Adrenal gland (tissue), 12 donors: Measurements from ENCODE around the gene TPD52L2. TPM values are rescaled to one million over a fixed set of nuclear protein-coding genes. Genes with fewer than 3 reads are reported as not detected.

Source experiments
- DNase-seq, 7 donors: peaks; one replicate each; pipeline ENCODE4 v3.0.0-alpha.2; 2019 to 2020
- H3K27ac ChIP-seq, 5 donors: fragments of 200-600 bp; sonication (generic) in 4 of 5; 1 replicate in 3 of 5; 2 replicates in 2 of 5; pipeline versions ENCODE4 v1.5.1 to v1.8.0; 2016 to 2020; ENCODE audit warnings: mild to moderate bottlenecking in 1 of 5
- H3K27me3 ChIP-seq: fragments of 200-600 bp; 2 replicates; pipeline ENCODE4 v1.8.0; 2021
- H3K36me3 ChIP-seq, 2 donors: fragments of 200-600 bp; replicated peaks in 1 of 2; 1 replicate in 1 of 2; 2 replicates in 1 of 2; pipeline versions ENCODE4 v1.5.1 to v1.8.0; 2018 to 2022
- H3K4me1 ChIP-seq, 2 donors: fragments of 200-600 bp; replicated peaks in 1 of 2; 1 replicate in 1 of 2; 2 replicates in 1 of 2; pipeline versions ENCODE4 v1.5.1 to v1.8.0; 2018 to 2021
- H3K4me3 ChIP-seq, 4 donors: fragments of 200-600 bp; sonication (generic) in 3 of 4; one replicate each; pipeline ENCODE4 v1.5.1; 2016 to 2018
- H3K9me3 ChIP-seq, 3 donors: fragments of 200-600 bp; sonication (generic) in 1 of 3; replicated peaks in 1 of 3; 1 replicate in 2 of 3; 2 replicates in 1 of 3; pipeline versions ENCODE4 v1.5.1 to v1.8.0; 2016 to 2021
- POLR2A ChIP-seq, 2 donors: fragments of 450-650 bp; IDR thresholded peaks; one replicate each; pipeline ENCODE4 v1.6.1; 2017; ENCODE audit warnings: antibody characterized with exemption in 2 of 2, mild to moderate bottlenecking in 2 of 2, moderate library complexity in 1 of 2
- WGBS, 4 donors: extraction: QIAGEN DNeasy Blood & Tissue Kit in 2 of 4; methylation state at CpG; one replicate each; pipeline versions ENCODE4 v1.1.5 to v1.1.7; 2013 to 2017; 5-methylcytosine and 5-hydroxymethylcytosine counted together
- intact Hi-C, 2 donors: fragments of 100-400 bp; cut with DNase I; formaldehyde crosslinking; loops; one replicate each; pipeline versions ENCODE4 v1.14.1 to v1.15.0; 2022 to 2023
- polyA plus RNA-seq, 3 donors: library from polyadenylated mRNA; stranded (reverse); fragments of 200-250 nt in 2 of 3; fragments of 350-450 nt in 1 of 3; fragmentation: Illumina TruSeq in 1 of 3; extraction: RNeasy Lipid Tissue Mini Kit (QIAGEN cat#74804) in 1 of 3; gene quantifications; one replicate each; pipeline ENCODE4 v1.2.3, GENCODE V29; 2013 to 2014
- total RNA-seq, 9 donors: library from RNA; depleted of rRNA in 4 of 9; stranded (reverse); fragments of >200 nt in 4 of 9; fragments of 120-200 nt in 1 of 9; fragmentation: NEBNext Ultra II Directional in 1 of 9; extraction: Animal tissue kit (Norgen Biotek cat#: 25700) in 1 of 9; gene quantifications; one replicate each; pipeline versions ENCODE4 v1.1.0 to v1.2.4, GENCODE V29; 2013 to 2023
- TF ChIP-seq, protein P1 (sequence below), 6 experiments: fragments of 450-650 bp in 4 of 6; fragments of 200-600 bp in 2 of 6; sonication (generic) in 1 of 6; IDR thresholded peaks; 1 replicate in 5 of 6; 2 replicates in 1 of 6; pipeline versions ENCODE4 v1.5.1 to v1.8.0; 2016 to 2021; ENCODE audit warnings: antibody characterized with exemption in 6 of 6, mild to moderate bottlenecking in 2 of 6, moderate library complexity in 1 of 6
- donor health status: healthy with polysubstance abuse.
- donor health status: Bipolar disorder and iron deficiency.
- donor health status: DM: yes; HTN: yes; CAD: no.
- donor health status: DM: no; HTN: no; CAD: no.
- donor health status: DM: no; HTN: no; CAD: no.
- donor health status: DM: yes; HTN: yes; CAD: no.

The TPD52L2 gene
- total and polyA plus RNA-seq, 12 donors = 81.9 to 125 (median 112) TPM

GRCh38 chr20:63937596-63937995 is 72.5 kb downstream of the TPD52L2 start:
- no peaks in the 10 kb centered on the region for H3K9me3 ChIP-seq
- no peaks in the 10 kb centered on the region for H3K4me1 ChIP-seq
- H3K4me3 ChIP-seq = no peak overlapping the region
- intact Hi-C loops = no loop called here
- WGBS, 4 donors = 84 to 89% (median 86%) methylated on average over 14 of the region's 14 CpGs
- no peak overlapping the region for H3K27ac ChIP-seq
- H3K27me3 ChIP-seq = no peaks in the 10 kb centered on the region
- TF ChIP-seq, protein P1, sequence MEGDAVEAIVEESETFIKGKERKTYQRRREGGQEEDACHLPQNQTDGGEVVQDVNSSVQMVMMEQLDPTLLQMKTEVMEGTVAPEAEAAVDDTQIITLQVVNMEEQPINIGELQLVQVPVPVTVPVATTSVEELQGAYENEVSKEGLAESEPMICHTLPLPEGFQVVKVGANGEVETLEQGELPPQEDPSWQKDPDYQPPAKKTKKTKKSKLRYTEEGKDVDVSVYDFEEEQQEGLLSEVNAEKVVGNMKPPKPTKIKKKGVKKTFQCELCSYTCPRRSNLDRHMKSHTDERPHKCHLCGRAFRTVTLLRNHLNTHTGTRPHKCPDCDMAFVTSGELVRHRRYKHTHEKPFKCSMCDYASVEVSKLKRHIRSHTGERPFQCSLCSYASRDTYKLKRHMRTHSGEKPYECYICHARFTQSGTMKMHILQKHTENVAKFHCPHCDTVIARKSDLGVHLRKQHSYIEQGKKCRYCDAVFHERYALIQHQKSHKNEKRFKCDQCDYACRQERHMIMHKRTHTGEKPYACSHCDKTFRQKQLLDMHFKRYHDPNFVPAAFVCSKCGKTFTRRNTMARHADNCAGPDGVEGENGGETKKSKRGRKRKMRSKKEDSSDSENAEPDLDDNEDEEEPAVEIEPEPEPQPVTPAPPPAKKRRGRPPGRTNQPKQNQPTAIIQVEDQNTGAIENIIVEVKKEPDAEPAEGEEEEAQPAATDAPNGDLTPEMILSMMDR (IDR thresholded peaks at IDR 0.05) = no peak
- no peak for TF ChIP-seq POLR2A (IDR thresholded peaks at IDR 0.05)
- peaks cover 0 to 44% of the 10 kb centered on the region in 2 donors for H3K36me3 ChIP-seq
- peak in 1 of 7 donors; percentile 15 for DNase-seq

GRCh38 chr20:63939061-63939935 is 74.2 kb downstream of the TPD52L2 start:
- WGBS, 4 donors = 42 to 89% (median 82%) methylated on average over 3 to 33 of the region's 33 CpGs
- H3K27ac ChIP-seq = no peak overlapping the region
- peaks cover 0 to 57% of the 10 kb centered on the region in 2 donors for H3K36me3 ChIP-seq
- TF ChIP-seq, protein P1 (IDR thresholded peaks at IDR 0.05) = no peak
- TF ChIP-seq POLR2A (IDR thresholded peaks at IDR 0.05) = no peak
- no peak overlapping the region for H3K4me3 ChIP-seq
- H3K27me3 ChIP-seq = no peaks in the 10 kb centered on the region
- H3K4me1 ChIP-seq = no peaks in the 10 kb centered on the region
- no peak for DNase-seq
- no peaks in the 10 kb centered on the region for H3K9me3 ChIP-seq
- intact Hi-C loops = no loop called here

DNA sequence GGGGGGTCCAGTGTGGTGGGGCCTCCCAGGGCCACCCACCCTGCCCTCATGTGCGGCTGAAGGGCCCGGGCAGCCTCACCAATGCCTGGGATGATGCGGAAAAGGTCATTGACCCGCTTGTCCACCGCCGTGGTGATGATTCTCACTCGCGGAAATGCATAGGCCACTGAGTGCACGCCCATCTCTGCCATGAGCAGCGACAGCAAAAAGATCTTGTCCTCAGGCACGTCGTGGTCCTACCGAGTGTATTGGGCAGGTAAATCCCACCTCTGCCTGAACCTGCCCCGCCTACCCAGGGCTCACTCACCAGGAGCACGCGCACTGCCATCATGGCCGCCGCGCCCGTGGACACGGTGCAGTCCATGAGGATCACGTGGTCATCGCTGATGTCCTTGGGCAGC is 75.0 kb downstream of the TPD52L2 start:
- no peaks in the 10 kb centered on the region for H3K9me3 ChIP-seq
- H3K36me3 ChIP-seq = peaks cover 0 to 57% of the 10 kb centered on the region in 2 donors
- 86 to 89% (median 88%) methylated on average over 7 to 23 of the region's 23 CpGs for whole genome bisulfite sequencing, 4 donors
- DNase-seq = no peak
- no peaks in the 10 kb centered on the region for H3K27me3 ChIP-seq
- TF ChIP-seq, protein P1 (IDR thresholded peaks at IDR 0.05) = no peak
- TF ChIP-seq POLR2A (IDR thresholded peaks at IDR 0.05) = no peak
- H3K27ac ChIP-seq = no peak overlapping the region
- H3K4me3 ChIP-seq = no peak overlapping the region
- H3K4me1 ChIP-seq = no peaks in the 10 kb centered on the region
- intact Hi-C loops = no loop called here

DNA sequence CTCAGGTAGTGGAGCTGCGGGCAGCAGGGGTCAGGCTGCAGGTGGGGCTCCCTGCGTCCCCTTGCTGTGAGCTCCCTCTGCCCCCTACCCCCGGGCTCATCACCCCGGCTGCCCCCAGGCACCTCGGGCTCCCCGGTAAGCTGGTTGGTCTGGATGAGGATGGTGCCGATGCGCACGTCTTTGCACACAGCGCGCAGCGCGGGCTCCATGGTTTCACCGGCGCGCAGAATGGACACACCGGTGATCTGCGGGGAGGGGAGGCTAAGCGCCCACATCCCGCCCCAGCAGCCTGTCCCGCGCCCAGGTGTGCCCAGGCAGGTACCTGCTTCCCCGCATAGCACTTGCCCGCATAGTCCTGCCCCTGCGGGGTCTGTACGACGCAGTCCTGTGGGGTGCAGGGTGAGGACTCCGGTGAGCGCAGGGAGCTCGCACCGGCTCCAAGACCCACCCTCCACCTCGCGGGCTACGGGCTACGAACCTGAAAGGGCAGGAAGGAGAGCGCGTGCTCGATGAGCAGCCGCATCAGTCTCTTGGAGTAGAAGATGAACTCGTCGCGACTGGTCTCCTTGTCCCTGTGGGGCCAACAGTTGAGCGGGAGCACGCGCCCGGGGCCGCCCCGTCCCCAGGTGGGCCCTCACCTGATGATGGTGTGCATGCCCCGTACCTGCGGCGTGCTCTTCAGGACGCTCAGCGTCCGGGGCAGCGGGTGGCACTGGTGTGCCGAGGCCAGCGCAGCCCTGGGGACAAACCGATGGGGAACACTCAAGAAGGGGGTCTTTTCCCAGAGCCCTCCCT is 75.6 kb downstream of the TPD52L2 start:
- TF ChIP-seq, protein P1 (IDR thresholded peaks at IDR 0.05) = no peak
- TF ChIP-seq POLR2A (IDR thresholded peaks at IDR 0.05) = no peak
- intact Hi-C loops = no loop called here
- no peaks in the 10 kb centered on the region for H3K27me3 ChIP-seq
- H3K9me3 ChIP-seq = no peaks in the 10 kb centered on the region
- DNase-seq = peak in 1 of 7 donors; percentile 17
- peaks cover 0 to 59% of the 10 kb centered on the region in 2 donors for H3K36me3 ChIP-seq
- H3K4me3 ChIP-seq = no peak overlapping the region
- no peak overlapping the region for H3K27ac ChIP-seq
- H3K4me1 ChIP-seq = no peaks in the 10 kb centered on the region
- 89 to 94% (median 92%) methylated on average over 23 to 58 of the region's 58 CpGs for WGBS, 4 donors
